Stimulated activated naive CD4-positive, alpha-beta T cell (primary cell): Measurements from ENCODE around the gene KCNT1.

Experiments
- DNase-seq, 6 experiments: peaks; one replicate each; lab custom pipeline; 2025; lab: John Stamatoyannopoulos, UW

The KCNT1 gene

GRCh38 chr9:135747311-135747710, 45.3 kb downstream of the KCNT1 start:
- no peak for DNase-seq

GRCh38 chr9:135748676-135749075, 46.7 kb downstream of the KCNT1 start:
- no peak for DNase-seq

- DNase-seq, result no peak
These were observed 47.4 kb downstream of the KCNT1 start for GRCh38 chr9:135749171-135750045.

- no peak for DNase-seq
These were observed 48.8 kb downstream of the KCNT1 start for GRCh38 chr9:135750786-135751185.

DNA sequence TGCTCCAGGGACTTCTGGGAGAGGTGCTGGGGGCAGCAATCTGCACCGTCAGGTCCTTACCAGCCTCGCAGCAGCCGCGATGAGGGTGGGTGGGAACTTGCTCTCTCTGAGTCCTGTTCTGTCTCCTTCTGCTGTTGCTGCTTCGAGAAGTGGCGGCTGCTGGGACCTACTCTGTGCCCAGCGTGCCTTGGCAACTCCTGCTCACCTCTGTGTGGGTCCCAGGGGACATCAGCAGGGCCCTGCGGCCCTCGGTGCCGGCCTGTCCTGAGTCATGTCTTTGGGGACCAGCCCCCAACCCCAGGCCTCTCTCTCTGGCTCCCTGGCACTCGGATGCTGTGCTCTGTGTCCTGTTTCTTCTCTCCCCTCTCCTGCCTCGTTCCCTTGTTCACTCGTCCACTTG, 49.5 kb downstream of the KCNT1 start:
- DNase-seq, result no peak

- no peak for DNase-seq
These were observed 50.6 kb downstream of the KCNT1 start for GRCh38 chr9:135752281-135753204.

- DNase-seq, result no peak
These were observed 51.6 kb downstream of the KCNT1 start for GRCh38 chr9:135753391-135754105.

DNA sequence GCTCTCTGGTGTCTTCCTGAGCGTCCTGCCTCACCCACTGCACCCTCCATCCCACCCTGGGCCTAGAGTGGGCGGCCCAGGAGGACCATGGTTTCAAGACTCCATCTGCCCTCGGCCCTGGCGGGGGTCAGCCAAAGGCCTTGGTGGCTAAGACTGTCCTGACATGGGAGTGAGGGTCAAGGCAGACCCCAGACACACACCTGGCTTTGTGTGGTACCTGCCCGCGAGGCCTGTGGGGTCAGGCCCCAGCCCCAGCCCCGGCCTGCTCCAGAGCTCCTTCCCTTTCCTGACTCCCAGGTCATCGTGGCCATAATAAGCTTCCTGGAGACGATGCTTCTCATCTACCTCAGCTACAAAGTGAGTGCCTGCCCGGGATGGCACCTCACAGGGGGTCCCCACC, 54.6 kb downstream of the KCNT1 start:
- DNase-seq, result no peak

DNA sequence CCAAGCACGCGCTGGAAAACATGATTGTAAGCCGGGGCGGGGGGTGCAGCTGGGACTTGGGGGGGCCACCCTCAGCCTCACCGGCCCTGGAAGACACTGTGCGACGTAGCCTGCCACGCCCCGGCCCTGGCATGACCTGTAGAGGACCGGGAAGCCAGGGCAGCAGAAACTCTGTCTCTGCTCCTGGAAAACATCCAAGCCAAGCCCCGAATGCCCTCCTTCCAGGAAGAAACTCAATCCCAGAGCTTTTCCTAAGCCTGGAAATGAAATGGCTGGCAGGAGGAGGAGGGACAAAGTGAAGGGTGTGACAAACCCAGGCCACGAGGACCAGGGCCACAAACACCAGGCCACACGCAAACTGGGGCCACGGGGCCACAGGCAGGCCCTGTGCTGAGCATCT, 55.4 kb downstream of the KCNT1 start:
- no peak for DNase-seq

DNA sequence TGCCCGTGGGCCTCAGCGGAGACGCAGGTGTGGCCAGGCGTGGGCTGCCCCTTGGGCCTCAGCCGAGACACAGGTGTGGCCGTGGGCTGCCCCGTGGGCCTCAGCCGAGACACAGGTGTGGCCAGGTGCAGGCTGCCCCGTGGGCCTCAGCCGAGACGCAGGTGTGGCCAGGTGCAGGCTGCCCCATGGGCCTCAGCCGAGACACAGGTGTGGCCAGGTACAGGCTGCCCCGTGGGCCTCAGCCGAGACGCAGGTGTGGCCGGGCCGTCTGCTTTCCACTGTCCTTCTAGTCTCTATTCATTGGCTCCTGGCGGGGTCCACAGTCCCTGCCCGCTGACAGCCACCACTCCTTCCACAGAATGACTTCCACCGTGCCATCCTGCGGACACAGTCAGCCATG, 56.1 kb downstream of the KCNT1 start:
- DNase-seq, result no peak

DNA sequence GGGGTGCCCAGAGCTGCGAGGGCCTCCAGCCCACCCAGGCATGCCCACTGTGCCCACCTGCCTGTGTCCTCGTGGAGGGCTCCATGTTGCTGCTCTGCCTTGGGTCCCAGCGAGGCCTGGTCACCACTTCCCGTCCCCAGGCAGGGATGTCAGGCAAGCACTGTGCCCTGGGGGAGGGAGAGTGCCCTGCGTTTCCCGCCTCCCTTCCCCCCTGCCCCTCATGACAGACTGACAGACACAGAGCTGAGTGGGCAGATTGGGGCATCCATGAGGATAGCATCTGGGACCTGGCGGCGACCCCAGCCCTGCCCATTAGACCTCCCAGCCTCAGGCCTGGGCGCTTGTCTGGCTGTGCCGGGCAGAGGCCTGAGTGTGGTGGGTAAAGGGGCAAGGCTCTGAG, 56.9 kb downstream of the KCNT1 start:
- DNase-seq, result no peak

- no peak for DNase-seq
These were observed 57.8 kb downstream of the KCNT1 start for GRCh38 chr9:135759676-135760300.

GRCh38 chr9:135760465-135760864, 58.5 kb downstream of the KCNT1 start:
- DNase-seq, result no peak

GRCh38 chr9:135761150-135761844, 59.3 kb downstream of the KCNT1 start:
- DNase-seq, result no peak

DNA sequence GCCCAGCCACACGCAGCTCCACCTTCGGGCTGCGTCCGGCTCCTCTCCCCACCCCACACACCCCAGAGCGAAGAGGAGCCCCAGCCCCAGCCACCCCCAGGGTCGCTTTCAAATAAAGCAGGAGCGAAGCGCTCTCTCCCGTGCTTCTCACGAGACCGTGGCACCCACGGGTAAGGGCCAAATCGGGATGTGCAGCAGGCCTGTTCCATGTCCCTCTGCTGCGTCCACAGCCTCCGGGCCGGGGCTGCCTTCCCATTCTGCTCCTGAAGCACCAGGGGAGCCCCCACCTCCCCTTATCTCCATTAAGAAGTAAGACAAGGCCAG, 59.8 kb downstream of the KCNT1 start:
- no peak for DNase-seq

GRCh38 chr9:135762921-135763320, 60.9 kb downstream of the KCNT1 start:
- no peak for DNase-seq

DNA sequence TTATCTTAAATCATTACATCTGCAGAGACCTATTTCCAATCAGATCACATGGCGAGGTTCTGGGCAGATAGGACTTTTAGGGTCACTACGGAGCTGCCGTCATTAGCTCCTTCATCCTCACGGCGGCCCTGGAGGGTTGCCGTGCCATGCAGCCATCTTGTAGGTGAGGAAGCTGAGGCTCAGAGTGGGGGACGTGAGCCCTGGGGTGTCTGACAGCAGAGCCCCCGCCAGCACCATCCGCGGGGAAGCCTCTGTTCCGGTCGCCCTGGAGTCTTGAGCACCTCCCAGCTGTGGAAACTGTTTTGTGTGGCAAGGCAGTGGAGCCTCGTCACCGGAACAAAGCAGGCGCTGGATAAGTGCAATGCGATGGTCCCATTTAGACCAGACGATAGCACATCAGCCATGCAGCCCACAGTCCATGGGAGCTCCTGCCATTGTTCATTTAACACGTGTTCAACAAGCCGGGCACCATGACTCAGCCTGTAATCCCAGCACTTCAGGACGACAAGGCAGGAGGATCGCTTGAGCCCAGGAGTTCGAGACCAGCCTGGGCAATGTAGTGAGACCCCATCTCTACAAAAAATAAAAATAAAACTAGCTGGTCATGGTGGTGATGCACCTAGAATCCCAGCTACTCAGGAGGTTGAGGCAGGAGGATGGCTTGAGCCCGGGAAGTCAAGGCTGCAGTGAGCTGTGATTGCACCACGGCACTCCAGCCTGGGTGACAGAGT, 61.9 kb downstream of the KCNT1 start:
- no peak for DNase-seq

DNA sequence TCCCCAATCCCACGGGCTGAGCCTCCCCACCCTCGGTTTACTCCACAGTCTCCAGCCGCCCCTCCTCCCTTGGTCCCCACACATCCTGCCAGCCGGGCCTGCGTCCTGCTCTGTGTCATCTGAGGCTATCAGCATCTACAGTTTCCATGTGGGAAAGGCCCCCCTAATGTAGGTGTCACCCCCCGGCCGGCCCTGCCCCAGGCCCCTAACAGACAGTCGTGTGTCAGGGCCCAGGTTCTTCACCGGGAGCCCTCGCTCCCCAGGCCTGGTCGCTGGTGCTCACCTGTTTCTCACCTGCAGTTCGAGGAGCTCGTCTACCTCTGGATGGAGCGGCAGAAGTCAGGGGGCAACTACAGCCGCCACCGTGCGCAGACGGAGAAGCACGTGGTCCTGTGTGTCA, 62.7 kb downstream of the KCNT1 start:
- no peak for DNase-seq

- no peak for DNase-seq
These were observed 63.4 kb downstream of the KCNT1 start for GRCh38 chr9:135765416-135765815.

DNA sequence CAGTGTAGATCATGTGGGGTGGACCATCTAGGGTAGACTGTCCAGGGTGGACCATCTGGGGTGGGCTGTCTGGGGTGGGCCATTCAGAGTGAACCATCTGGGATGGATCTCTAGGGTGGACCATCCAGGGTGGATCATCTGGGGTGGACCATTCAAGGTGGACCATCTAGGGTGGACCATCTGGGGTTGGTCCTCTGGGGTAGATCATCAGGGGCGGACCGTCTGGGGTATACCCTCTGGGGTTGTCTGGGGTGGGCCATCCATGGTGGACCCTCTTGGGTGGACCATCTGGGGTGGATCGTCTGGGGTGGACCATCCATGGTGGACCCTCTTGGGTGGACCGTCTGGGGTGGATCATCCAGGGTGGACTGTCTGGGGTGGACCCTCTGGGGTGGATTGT, 64.3 kb downstream of the KCNT1 start:
- DNase-seq, result no peak

DNA sequence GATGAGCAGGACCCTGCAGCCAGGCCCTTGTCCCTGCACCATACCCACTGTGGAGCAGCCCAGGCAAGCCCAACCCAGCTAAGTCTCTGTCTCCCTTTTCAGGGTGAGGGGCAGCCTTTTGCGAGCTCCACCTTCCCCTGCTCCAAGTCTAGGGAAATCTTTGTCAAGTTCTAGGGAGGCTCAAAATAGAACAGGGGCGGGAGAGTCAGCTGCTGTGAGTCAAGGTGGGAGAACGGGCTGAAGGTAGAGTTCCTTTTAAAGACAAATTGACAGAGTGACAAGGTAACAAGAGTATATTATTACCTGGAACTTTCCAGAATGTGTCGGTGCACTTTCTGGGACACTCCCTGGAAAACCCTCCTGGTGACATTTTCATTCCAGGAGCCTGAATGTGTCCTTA, 64.7 kb downstream of the KCNT1 start:
- no peak for DNase-seq
